K562 (cell line): ENCODE data around the gene PTGER2. TPM values are rescaled to one million over a fixed set of nuclear protein-coding genes. Genes with fewer than 3 reads are reported as not detected.

Source experiments
- ATAC-seq: fragments of 200-7000 bp; cut with Tn5 transposase; 3 replicates; pipeline ENCODE4 v1.9.1; 2020; ENCODE audit warnings: moderate library complexity
- BruUV-seq: library from RNA; stranded (reverse); fragments of 400-500 nt; replicated peaks from 2 replicates; lab custom pipeline; 2021; lab: Mats Ljungman, UMichigan
- CTCF ChIA-PET: fragments of 300-600 bp; formaldehyde crosslinking; extraction: SDS; loops from one replicate; lab custom pipeline; 2021; ENCODE audit warnings: low intra/inter-chr PET ratio; lab: Yijun Ruan, JAX
- POLR2A ChIA-PET: fragments of 300-600, 350-650 bp; sonication (Branson Sonifier 250); formaldehyde crosslinking; extraction: SDS; loops from one replicate; lab custom pipeline; 2021; ENCODE audit warnings: antibody characterized with exemption, inconsistent platforms; lab: Yijun Ruan, JAX
- DNase-seq, 4 experiments: peaks; one replicate each; pipeline versions ENCODE4 v3.0.0 to v3.0.0-alpha.2; 2011 to 2018; ENCODE audit warnings: low spot score in 3 of 4, mixed read lengths in 3 of 4; ENCODE audit errors: extremely low read depth in 1 of 4
- FAIRE-seq: peaks from 2 replicates; lab custom pipeline; 2011; peaks lifted over from hg19 to GRCh38; lab: Jason Lieb, UNC
- H2AFZ ChIP-seq: 2 replicates; pipeline ENCODE4 v1.6.0; 2011; ENCODE audit warnings: low read depth, low read length, control low read depth, inconsistent platforms
- H3K27ac ChIP-seq: fragments of 200-600 bp; 3 replicates; pipeline ENCODE4 v1.8.0; 2011; ENCODE audit warnings: low read depth, mild to moderate bottlenecking, control low read depth, inconsistent platforms, low read length, moderate library complexity, mixed read lengths; ENCODE audit errors: extremely low read depth
- H3K27me3 ChIP-seq, 2 experiments: fragments of 300-600 bp in 1 of 2; 2 replicates in 1 of 2; 3 replicates in 1 of 2; pipeline versions ENCODE4 v1.6.0 to v1.8.0; 2011; ENCODE audit warnings: inconsistent platforms in 2 of 2, low read length in 2 of 2, mild to moderate bottlenecking in 1 of 2, mixed read lengths in 1 of 2, moderate library complexity in 1 of 2; ENCODE audit not compliant: control insufficient read depth in 2 of 2, insufficient read depth in 2 of 2
- H3K36me3 ChIP-seq: fragments of 300-600 bp; 3 replicates; pipeline ENCODE4 v1.8.0; 2011; ENCODE audit warnings: mild to moderate bottlenecking, low read length, inconsistent platforms; ENCODE audit not compliant: control insufficient read depth, insufficient read depth
- H3K4me1 ChIP-seq, 2 experiments: fragments of 200-600 bp in 1 of 2; replicated peaks in 1 of 2; 2 replicates in 1 of 2; 3 replicates in 1 of 2; pipeline versions ENCODE4 v1.5.1 to v1.8.0; 2011; ENCODE audit warnings: inconsistent platforms in 2 of 2, low read length in 2 of 2, mild to moderate bottlenecking in 1 of 2, mixed read lengths in 1 of 2, moderate library complexity in 1 of 2; ENCODE audit not compliant: control insufficient read depth in 2 of 2, insufficient read depth in 2 of 2
- H3K4me2 ChIP-seq: 2 replicates; pipeline ENCODE4 v1.6.1; 2011; ENCODE audit warnings: low read length, control low read depth, inconsistent platforms, mixed read lengths; ENCODE audit not compliant: insufficient read depth
- H3K4me3 ChIP-seq: fragments of 200-600 bp; sonication (generic), shearing (Covaris generic); 2 replicates; pipeline ENCODE4 v1.5.1; 2016; ENCODE audit warnings: control low read depth, inconsistent platforms
- H3K79me2 ChIP-seq: fragments of 200-600 bp; 3 replicates; pipeline ENCODE4 v1.8.0; 2011; ENCODE audit warnings: low read length, inconsistent platforms; ENCODE audit not compliant: control insufficient read depth, insufficient read depth
- H3K9ac ChIP-seq, 2 experiments: 2 replicates each; pipeline versions ENCODE4 v1.6.0 to v1.6.1; 2011; ENCODE audit warnings: low read depth in 2 of 2, low read length in 2 of 2, control low read depth in 1 of 2, inconsistent platforms in 1 of 2, mild to moderate bottlenecking in 1 of 2, mixed read lengths in 1 of 2; ENCODE audit not compliant: insufficient read depth in 1 of 2
- H3K9me1 ChIP-seq: one replicate; pipeline ENCODE4 v1.6.0; 2011; ENCODE audit warnings: inconsistent platforms, mild to moderate bottlenecking, low read length, moderate library complexity; ENCODE audit not compliant: control insufficient read depth, insufficient read depth
- H3K9me3 ChIP-seq: replicated peaks from 2 replicates; pipeline ENCODE4 v1.5.1; 2011; ENCODE audit warnings: low read depth, low read length, inconsistent platforms; ENCODE audit not compliant: control insufficient read depth, insufficient read depth
- H4K20me1 ChIP-seq: replicated peaks from 2 replicates; pipeline ENCODE4 v1.6.1; 2011; ENCODE audit warnings: low read length, inconsistent platforms, mixed read lengths; ENCODE audit not compliant: control insufficient read depth, insufficient read depth
- BCOR ChIP-seq: fragments of 450-650 bp; IDR thresholded peaks from 2 replicates; pipeline ENCODE4 v1.6.1; 2016
- MAFG ChIP-seq: fragments of 450-650 bp; conservative IDR thresholded peaks from 2 replicates; pipeline ENCODE4 v1.6.1; 2016; ENCODE audit warnings: missing genetic modification characterization, missing compliant biosample characterization
- NR3C1 ChIP-seq: sonication (generic); formaldehyde crosslinking; IDR thresholded peaks from 2 replicates; pipeline ENCODE4 v1.8.1; 2022; ENCODE audit warnings: missing genetic modification reagents
- ZNF707 ChIP-seq: fragments of 250-450 bp; sonication (Bioruptor Pico); conservative IDR thresholded peaks from 2 replicates; pipeline ENCODE4 v1.8.0; 2022; ENCODE audit warnings: inconsistent platforms, mild to moderate bottlenecking, moderate library complexity
- WGBS: fragments of 100-300 bp; shearing (Covaris generic); methylation state at CpG from one replicate; pipeline ENCODE4 v1.1.6; 2016; ENCODE audit warnings: low coverage, mixed read lengths; ENCODE audit not compliant: insufficient coverage; ENCODE audit errors: missing lambda C conversion rate; 5-methylcytosine and 5-hydroxymethylcytosine counted together
- in situ Hi-C: fragments of 300-500 bp; cut with MboI; formaldehyde crosslinking; loops from 4 replicates; pipeline ENCODE4 v1.15.0; 2018; ENCODE audit warnings: inconsistent platforms, mixed read lengths
- intact Hi-C: fragments of 100-400 bp; cut with micrococcal nuclease; formaldehyde crosslinking; loops from 2 replicates; pipeline ENCODE4 v1.14.2; 2022
- polyA plus RNA-seq, 8 experiments: library from polyadenylated mRNA; depleted of rRNA in 4 of 8; stranded (reverse) in 5 of 8; unstranded in 3 of 8; fragments of >200 nt; fragmentation: Nextera tagmentation in 2 of 8; fragmentation: Illumina TruSeq in 1 of 8; extraction: Ambion mirVana in 2 of 8; extraction: Trizol in 1 of 8; gene quantifications; 2 replicates each; pipeline versions ENCODE4 v1.2.1 to v1.2.3, GENCODE V29; 2011 to 2014; ENCODE audit warnings: inconsistent platforms in 1 of 8, missing spikeins in 1 of 8
- total RNA-seq, 7 experiments: library from RNA; depleted of rRNA in 6 of 7; stranded (reverse); fragments of >200 nt in 6 of 7; fragmentation: Illumina TruSeq in 2 of 7; extraction: Trizol in 2 of 7; gene quantifications; 2 replicates each; pipeline versions ENCODE4 v1.2.1 to v1.2.3, GENCODE V29; 2011 to 2021; ENCODE audit warnings: low replicate concordance in 1 of 7
- TF ChIP-seq, protein P1 (sequence below), 2 experiments: fragments of 150-350 bp in 1 of 2; IDR thresholded peaks; 2 replicates each; pipeline ENCODE4 v1.6.1; 2012 to 2016; ENCODE audit warnings: low read depth in 2 of 2, low read length in 2 of 2, mild to moderate bottlenecking in 1 of 2, moderate library complexity in 1 of 2

PTGER2 gene
- total and polyA plus RNA-seq, 9 of the 15 experiments (the other 6 are each of a cell fraction or from before 2014, with no cell fraction given): not detected

DNA sequence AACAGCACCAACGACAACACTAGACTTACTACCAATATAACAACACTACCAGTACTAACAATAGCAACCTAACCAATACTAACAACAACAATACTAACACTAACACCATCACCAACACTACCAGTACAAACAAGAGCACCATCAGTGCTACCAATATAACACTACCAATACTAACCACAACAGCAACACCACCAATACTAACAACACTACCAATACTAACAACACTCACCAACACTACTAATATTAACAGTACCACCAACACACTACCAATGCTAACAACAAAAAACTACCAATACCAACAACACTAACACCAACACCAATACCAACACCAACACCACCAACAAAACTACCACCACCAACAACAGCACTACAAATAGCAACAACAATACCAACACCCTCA lies 25.1 kb downstream of the PTGER2 start:
- ChIA-PET CTCF (no interaction called here), POLR2A (no interaction called here)
- no peak for TF ChIP-seq NR3C1 (CRISPR knock-in tag)
- ATAC-seq (no peak), FAIRE-seq (no peak), DNase-seq (no peak)
- Histone ChIP-seq H3K9ac (no peak overlapping the region), H3K27ac (no peak overlapping the region), H2AFZ (no peak overlapping the region), H3K9me1 (no peaks in the 10 kb centered on the region), H3K4me1 (no peaks in the 10 kb centered on the region), H3K4me3 (no peak overlapping the region), H3K27me3 (no peaks in the 10 kb centered on the region), H3K4me2 (no peak overlapping the region), H3K9me3 (no peaks in the 10 kb centered on the region), H4K20me1 (no peaks in the 10 kb centered on the region), H3K36me3 (no peaks in the 10 kb centered on the region), H3K79me2 (no peaks in the 10 kb centered on the region)
- intact Hi-C loops (no loop called here), in situ Hi-C loops (no loop called here)
- WGBS: 0% methylated on average over 1 of the region's 1 CpG
- BruUV-seq: no TSS peak

DNA sequence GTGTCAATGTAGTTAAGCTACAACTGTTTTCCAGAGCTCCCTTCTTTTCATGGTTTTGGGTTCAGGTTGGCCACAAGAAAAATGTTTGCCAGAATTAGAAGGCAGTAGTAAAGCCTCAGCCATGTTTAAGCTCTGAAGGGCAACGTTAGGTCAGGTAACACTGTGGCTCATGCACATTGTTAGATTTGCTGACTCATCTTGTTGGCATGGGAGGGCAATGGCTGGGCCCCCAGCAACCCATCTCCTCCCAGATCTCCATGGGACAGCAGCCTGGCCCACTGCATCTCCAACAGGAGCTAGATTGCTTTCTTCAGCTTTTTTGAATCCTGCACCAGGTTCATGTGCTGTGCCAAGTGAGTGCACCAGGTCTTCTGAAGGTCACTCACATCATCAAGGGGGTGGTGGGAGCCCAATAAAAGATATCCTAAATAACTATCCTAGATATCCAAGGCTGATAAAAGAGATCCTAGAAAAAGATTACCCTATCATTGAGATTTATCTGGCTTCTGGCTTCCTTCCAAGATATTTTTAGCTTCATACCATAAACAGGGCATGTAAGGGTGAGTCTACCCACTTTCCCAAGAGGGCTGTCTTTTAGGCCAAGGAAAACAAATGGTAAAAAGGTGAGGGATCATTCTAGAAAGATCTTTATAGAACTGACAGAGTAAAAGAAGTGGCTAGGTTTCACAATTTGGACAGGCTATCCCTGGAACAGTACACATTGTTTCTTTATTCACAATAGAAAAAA lies 28.9 kb downstream of the PTGER2 start:
- Histone ChIP-seq H2AFZ (no peak overlapping the region), H3K27ac (no peak overlapping the region), H3K36me3 (no peaks in the 10 kb centered on the region), H4K20me1 (no peaks in the 10 kb centered on the region), H3K9me3 (no peaks in the 10 kb centered on the region), H3K27me3 (no peaks in the 10 kb centered on the region), H3K9ac (no peak overlapping the region), H3K4me1 (no peaks in the 10 kb centered on the region), H3K4me2 (no peak overlapping the region), H3K4me3 (no peak overlapping the region), H3K79me2 (no peaks in the 10 kb centered on the region), H3K9me1 (no peaks in the 10 kb centered on the region)
- DNase-seq (no peak), ATAC-seq (no peak), FAIRE-seq (no peak)
- ChIA-PET POLR2A (no interaction called here), CTCF (no interaction called here)
- 0% methylated on average over 1 of the region's 1 CpG for WGBS
- TF ChIP-seq, protein P1, sequence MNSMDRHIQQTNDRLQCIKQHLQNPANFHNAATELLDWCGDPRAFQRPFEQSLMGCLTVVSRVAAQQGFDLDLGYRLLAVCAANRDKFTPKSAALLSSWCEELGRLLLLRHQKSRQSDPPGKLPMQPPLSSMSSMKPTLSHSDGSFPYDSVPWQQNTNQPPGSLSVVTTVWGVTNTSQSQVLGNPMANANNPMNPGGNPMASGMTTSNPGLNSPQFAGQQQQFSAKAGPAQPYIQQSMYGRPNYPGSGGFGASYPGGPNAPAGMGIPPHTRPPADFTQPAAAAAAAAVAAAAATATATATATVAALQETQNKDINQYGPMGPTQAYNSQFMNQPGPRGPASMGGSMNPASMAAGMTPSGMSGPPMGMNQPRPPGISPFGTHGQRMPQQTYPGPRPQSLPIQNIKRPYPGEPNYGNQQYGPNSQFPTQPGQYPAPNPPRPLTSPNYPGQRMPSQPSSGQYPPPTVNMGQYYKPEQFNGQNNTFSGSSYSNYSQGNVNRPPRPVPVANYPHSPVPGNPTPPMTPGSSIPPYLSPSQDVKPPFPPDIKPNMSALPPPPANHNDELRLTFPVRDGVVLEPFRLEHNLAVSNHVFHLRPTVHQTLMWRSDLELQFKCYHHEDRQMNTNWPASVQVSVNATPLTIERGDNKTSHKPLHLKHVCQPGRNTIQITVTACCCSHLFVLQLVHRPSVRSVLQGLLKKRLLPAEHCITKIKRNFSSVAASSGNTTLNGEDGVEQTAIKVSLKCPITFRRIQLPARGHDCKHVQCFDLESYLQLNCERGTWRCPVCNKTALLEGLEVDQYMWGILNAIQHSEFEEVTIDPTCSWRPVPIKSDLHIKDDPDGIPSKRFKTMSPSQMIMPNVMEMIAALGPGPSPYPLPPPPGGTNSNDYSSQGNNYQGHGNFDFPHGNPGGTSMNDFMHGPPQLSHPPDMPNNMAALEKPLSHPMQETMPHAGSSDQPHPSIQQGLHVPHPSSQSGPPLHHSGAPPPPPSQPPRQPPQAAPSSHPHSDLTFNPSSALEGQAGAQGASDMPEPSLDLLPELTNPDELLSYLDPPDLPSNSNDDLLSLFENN (IDR thresholded peaks at IDR 0.05; ENCODE audit: low read depth in 2 of 2, low read length in 2 of 2): no peak
- TF ChIP-seq BCOR (no peak), MAFG (peak; percentile 31), ZNF707 (CRISPR knock-in tag) (no peak)
- in situ Hi-C loops: no loop called here
- intact Hi-C loops: no loop called here
- BruUV-seq: no TSS peak
